Kidney tubule cell (primary cell): ENCODE measurements around the gene BPIFA3.
A peak's percentile ranks its signal among the peaks of the same experiment; 100 is the strongest.

ENCODE experiments used
- DNase-seq: peaks from one replicate; pipeline ENCODE4 v3.0.0-alpha.2; 2018; ENCODE audit warnings: low spot score

The BPIFA3 gene

DNA sequence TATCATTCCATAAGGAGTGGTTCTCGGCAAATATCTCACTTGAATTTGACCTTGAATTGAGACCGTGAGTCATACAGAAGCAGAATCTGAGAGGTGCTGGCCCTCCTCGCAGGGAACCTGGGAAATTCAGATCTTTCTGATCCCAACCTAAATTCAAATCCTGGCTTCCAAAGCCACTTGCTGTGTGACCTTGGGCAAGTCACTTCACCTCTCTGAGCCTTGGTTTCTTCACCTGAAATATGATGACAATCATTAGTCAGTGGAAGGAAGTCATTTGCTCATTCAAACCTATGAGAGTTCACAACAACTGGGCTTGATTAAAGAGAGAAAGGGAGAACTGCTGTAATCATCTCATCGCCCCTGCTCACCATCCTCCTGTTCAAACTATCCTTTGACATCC is 7.2 kb downstream of the BPIFA3 start:
- no peak for DNase-seq

DNA sequence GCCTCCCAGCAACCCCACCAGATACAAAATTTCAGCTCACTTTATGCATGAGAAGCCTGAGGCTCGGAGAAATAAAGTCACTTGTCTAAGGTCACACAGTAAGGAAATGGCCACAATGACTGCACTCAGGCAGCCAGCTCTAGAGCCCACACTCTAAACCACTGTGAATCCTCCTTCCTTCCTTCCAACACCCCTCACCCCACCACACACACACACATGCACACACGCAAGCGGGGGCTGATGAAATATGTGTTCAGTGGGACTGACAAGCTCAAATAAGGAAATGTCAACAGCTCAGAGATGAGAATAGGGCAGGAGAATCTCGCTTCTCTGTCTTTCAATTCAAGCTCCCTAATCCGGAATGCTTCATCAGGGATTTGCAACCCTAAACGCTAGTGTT is 12.7 kb downstream of the BPIFA3 start:
- no peak for DNase-seq

DNA sequence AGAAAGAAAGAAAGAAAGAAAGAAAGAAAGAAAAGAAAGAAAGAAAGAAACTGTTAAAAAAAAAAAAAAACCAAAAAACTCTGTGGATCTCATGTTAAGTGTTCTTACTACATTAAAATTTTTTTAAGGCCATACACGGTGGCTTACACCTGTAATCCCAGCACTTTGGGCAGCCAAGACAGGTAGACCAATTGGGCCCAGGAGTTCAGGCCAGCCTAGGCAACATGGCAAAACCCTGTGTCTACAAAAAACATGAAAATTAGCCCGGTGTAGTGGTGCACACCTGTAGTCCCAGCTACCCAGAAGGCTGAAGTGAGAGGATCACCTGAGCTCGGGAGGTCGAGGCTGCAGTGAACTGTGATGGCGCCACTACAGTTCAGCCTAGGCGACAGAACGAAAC is 14.1 kb downstream of the BPIFA3 start:
- no peak for DNase-seq

DNA sequence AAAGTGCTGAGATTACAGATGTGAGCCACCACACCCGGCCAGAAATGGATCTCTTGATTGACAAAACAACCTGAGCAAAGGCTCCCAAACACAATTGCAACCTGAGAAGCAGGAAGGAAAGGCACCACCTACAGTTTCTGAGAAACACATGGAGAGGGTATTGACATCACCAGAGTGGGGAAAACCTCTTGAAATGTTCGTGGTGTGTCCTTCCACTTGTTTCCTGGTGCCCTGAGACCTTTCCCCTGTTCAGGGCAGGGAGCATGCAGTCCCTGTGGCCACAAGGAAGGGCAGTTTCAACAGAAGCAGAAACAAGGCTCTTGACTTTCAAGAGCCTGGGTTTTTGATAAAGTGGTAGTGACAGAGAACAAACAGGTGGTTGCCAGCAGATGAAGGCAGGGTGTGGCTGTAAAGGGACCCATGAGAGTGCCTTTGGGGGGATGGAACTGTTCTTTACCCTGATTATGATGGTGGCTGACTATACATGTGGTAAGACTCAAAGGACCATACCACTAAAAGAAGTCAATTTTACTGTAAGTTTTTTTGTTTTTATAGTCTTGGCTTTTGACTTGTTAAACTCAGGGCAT is 15.4 kb downstream of the BPIFA3 start:
- DNase-seq = no peak

DNA sequence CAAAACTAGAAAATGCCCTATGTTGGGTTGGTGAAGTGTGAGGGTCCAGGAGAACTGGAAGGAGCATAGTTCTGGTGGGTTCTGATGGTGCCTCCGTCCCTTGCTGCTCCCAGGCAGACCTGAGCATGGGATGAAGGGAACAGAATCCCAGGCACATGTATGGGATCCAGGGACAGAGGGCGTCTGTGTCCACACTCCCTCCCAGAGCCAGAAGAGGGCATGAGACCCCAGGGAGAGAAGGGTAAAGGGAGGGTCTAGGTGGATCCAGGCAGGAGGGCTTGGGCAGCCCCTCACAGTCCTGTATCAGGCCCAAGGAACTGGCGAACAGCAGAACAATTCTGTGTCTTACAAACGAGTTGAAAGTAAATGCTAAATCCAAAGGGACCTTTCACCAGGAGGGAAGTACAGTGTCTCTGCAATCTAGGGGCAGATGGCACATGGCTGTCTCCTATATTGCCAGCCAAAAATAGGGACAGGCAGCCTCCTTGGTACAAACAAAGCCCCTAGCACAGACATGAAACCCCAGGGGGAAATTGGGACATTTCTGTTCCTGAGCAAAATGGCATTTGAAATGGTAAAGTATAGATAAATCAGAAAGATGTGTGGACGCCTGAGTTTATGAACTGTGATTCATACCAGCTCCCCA is 16.1 kb downstream of the BPIFA3 start:
- no peak for DNase-seq

DNA sequence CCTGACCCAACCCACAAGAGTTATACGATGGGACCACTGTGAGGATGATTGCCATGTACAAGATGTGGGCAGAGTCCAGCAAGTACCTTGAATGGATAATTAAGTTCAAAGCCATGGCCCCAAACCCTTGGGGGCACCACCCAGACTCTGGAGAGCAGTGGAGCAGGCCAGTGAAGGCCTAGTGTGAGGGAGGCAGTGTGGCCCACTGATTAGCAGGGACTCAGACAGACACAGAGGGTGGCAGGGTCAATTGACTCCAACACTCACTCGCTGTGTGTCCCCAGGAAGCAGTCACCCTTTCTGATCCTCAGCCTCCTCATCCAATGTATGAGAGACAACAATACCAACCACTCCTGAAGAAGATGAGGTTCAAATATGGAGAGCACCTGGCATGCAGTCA is 16.9 kb downstream of the BPIFA3 start:
- DNase-seq = no peak

DNA sequence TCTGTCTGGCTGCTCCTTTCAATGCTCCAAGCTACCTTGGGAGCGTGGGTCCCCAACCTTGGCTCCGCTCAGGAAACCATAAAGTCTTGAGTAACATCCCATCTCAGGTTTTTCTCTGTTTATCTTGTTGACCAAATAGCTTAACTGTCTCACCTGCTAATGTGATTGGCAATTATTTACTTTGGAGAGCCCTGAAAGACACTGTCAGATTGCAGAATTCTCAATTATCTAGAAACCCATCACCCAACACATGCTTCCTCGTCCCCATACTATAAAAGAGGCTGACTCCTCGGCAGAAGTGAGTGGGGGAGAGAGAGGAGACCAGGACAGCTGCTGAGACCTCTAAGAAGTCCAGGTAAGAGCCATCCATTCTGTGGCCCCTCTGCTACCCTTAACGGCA is 18.5 kb downstream of the BPIFA3 start, which contains the start of gene BPIFA1:
Gene BPIFA1 (plus strand): TSS at position 301 of the 400 bp plus-strand sequence. CDS start 1,716 bp downstream, outside the sequence.
- no peak for DNase-seq

DNA sequence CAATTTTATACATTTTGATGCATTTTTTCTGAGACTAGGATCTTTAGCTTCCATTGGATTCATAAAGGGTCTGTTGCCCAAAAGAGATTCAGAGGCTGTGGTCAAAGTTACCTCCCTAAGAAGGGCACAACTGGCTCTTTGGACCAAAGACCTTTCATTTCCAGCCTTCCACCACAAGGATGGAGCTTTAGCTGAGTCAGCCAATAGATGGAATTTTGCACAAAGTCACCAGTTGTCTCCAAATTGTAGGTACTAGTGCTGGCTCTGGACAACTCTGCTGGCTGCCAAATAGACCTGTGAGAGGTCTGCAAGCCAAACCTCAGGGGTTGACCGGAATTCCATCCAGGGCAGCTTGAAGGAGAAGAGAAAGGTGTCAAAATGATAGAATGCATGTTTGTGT is 19.2 kb downstream of the BPIFA3 start:
- DNase-seq = no peak

DNA sequence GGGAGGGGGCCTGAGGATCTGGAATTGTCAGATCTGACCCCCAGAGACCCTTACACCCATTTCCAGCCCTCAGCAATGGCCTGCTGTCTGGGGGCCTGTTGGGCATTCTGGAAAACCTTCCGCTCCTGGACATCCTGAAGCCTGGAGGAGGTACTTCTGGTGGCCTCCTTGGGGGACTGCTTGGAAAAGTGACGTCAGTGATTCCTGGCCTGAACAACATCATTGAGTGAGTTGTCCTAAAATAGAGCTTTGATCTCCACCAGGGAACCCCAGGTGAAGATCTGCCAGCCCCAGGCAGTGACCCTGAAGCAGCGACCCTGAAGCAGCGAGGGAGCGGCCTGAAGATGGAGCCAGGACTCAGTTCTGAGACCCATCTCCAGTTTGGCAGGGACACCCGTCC is 20.8 kb downstream of the BPIFA3 start:
- DNase-seq = no peak

DNA sequence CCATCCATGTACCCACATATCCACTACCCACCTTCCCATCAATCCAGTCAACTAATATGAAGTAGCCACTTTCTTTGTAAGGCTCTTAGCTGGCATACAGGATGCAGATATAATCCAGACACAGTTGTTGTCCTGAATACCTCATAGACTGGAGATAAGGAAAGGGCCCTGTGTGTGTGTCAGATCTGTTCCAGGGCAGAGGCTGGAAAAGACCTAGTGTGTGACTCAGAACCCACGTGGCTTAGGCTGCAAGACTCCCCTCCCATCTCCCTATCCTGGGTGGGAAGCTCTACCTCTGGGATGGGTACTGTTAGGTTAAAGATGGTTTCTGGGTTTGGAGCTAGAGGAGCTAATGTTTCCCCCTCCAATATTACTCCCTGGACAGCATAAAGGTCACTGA is 22.3 kb downstream of the BPIFA3 start:
- no peak for DNase-seq

DNA sequence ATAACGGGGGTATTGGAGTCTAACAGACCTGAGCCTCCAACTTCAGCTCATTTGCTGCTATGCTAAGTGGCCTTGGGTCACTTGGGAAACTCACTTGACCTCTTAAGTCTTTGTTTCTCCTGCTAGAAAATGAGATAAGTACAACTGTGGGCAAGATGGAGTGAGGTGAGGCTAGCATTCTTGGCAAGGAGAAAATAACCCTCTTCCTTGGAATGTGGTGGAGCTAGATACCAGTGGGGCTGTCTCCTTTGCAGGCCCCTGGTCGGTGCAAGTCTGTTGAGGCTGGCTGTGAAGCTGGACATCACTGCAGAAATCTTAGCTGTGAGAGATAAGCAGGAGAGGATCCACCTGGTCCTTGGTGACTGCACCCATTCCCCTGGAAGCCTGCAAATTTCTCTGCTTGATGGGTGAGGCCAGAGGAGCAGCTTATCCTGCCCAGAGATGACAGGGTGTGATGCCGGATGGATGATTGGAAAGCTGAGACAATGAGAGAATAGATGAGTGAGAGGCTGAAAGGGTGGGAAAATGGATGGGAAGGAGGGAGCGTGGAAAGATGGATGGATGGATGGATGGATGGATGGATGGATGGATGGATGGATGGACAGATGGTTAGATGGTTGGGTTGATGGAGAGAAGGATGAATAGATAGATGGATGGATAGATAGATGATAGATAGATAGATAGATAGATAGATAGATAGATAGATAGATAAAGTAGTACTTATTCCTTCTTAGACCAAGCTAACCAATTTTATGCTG is 23.0 kb downstream of the BPIFA3 start:
- no peak for DNase-seq

DNA sequence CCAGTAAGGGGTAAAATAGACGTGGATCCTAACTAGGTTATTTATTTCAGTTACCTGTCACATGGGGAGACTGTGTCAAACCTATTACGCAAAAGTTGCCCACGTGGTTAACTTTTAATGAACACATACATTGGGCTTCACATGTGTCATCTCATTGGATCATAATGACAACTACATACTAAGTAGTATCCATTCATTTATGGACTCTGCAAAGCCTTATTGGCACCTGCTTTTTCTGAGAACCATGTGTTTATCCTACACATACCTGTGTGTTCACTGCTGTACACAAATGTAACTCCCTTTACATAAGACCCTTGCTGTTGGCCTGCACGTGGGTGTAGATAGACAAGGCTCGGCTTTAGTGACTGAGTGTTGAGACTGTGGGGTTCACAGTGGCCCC is 23.8 kb downstream of the BPIFA3 start:
- no peak for DNase-seq

DNA sequence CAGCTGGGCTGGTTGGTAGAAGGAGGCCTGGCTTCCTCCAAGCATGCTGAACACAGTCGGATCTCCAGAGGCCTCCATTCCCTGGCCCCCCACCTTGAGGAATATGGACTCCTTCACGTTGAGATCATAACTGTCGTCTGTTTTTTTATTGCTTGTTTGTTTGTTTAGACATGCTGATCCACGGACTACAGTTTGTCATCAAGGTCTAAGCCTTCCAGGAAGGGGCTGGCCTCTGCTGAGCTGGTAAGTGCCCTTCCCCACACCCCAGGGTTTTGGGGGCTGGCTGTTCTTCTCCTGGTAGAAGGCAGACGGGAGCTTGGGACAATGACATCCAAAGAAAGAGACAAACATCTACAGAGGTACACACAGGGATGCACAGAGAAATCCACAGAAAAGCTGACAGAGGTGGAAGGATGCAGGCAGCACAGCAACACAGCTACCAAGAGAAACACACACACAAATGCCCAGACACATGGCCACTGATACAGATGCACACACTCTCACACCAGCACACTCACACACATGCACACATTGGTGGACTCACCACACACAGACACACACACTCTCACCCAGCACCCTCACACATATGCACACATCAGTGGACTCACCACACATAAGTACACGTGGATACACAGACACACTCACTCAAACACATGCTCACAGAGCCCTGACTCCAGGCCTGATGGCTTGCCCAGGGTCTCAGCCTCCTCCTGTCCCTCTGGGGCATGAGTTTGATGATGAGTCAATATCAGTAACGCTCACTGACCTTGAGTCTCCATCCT is 25.4 kb downstream of the BPIFA3 start:
- no peak for DNase-seq

DNA sequence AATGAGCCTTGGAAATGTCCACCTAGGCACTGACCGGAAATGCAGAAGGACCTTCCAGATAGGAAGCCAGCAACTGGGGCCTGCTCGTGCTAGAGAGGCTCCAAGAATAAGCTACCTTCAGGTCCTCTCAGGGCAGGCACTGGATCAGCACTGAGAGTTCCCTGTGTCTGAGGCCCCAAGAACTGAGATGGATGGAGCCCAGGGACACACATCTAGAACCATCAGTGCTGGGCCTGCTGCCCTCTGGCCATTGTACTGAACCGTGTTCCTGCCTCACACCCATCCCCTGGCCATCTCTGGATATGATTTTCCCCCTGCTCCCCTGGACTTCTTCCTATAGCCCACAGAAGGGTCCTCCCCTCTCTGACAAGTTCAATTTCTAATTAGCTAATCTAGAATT is 28.9 kb downstream of the BPIFA3 start:
- DNase-seq = no peak

DNA sequence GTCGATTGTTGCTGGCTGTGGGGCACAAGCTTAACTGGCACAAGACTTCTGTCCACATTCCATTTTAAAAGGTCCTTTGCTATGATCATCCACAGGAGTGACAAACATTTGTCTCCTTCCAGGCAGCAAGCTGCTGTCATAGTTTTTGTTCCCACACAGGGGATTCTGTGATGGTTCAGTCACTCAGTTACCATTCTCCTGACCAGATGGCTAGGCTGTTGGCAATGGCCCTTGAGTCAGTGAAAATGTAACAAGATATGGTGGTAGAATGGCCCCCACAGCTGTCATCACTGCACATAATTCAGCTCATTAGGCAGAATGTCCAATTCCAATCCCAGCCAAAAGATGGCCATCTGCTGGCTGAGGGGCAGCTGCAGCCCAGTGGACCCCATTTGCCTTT is 32.3 kb downstream of the BPIFA3 start:
- no peak for DNase-seq

DNA sequence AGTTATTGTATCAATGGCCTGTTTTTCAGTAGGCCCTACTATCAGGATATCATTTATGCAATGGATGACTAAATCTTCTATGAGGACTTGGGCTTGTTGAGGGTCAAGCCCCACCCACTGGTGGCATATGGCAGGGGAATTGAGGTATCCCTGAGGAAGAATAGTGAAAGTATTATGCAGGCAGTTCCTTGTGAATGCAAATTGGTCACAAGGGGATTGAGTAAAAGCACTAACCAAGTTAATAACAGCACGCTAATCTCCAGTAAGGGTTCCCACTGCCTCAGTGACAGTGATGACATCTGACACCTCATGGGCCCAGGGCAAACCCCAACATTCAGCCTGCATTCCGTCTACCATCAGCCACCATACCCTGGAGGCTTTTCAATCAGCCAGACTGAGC is 33.5 kb downstream of the BPIFA3 start:
- DNase-seq = no peak

DNA sequence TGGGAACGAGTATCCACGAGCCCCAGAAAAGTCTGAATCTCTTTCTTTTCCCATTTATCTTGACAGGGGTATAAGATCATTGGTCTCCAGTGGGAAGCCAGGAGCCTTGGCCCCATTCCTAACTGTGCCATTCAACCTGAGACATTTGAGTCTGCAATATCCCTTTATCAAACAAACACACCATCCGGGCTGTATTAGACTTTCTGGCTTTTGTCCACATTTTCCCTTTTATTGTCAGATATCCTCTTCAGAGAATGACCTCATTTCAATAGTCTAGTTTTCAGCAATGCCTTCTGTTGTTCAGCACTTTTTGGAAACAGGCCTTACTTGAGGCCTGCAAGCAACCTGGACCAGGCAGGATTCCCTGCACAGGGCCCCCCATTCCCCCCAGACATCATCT is 34.3 kb downstream of the BPIFA3 start:
- no peak for DNase-seq

DNA sequence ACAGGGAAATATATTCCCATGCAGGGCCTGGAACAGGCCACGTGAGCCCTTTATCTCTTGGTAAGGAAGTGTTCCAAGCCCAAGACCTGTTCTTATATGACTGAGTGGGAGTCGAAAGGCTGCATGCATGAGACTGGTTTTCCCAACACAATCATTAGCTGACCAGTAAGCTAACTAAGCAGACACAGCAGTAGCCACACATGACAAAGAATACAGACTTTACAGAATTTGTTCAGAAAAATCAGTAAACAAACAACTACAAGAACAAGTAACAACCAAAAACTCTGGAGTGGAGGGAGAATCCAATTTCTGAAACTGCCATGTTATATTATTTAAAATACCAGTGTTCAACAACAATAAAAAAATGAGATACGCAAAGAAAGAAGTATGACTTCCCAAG is 35.3 kb downstream of the BPIFA3 start:
- DNase-seq = no peak

DNA sequence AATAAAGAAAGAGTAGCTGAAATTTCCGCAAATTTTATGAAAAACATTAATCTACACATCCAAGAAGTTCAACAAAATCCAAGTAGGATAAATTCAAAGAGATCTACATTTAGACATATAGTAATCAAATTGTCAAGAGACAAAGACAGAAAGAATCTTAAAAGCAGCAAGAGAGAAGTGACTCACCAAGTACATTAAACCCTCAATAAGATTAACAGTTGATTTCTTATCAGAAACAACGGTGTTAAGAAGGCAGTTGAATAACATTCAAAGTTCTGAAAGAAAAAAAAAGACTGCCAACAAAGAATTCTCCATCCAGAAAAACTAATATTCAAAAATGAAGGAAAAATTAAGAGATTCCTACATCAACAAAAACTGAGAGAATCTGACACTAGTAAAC is 37.9 kb downstream of the BPIFA3 start:
- no peak for DNase-seq

DNA sequence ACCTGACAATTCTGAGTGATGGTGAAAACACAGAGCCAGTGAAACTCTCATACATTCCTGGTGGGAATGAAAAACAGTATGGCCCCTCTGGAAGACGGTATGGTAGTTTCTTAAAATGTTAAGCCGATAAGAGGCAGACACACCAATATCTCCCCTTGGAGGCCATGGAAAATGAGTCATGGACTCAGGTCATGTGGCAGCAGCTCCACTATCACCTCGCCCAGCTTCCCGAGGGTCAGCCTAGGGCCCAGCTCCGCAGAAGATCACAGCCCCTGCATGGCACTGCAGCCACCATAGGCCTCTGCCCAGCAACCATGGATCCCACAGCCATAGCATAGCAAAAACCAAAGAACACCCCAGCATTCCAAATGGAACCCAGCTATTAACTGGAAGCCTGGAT is 40.1 kb downstream of the BPIFA3 start:
- DNase-seq = no peak

DNA sequence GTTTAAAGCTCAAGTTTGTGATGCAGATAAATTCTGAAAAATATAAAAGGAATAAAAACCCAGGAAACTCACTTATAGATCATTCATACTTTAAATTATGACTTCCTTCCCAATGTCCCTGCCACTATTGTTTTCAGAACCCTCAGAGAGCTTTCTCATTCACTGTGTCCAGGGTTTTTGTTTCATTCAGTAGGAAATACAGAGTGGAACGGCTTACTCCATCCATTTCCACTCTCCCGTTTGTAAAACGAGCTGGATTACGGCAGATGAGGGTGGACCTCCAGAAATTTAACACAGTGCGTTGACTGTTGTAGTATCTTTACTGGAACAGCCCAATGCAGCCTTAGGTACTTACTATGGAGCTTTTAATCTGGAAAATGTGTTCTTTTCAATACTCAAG is 42.2 kb downstream of the BPIFA3 start:
- no peak for DNase-seq

DNA sequence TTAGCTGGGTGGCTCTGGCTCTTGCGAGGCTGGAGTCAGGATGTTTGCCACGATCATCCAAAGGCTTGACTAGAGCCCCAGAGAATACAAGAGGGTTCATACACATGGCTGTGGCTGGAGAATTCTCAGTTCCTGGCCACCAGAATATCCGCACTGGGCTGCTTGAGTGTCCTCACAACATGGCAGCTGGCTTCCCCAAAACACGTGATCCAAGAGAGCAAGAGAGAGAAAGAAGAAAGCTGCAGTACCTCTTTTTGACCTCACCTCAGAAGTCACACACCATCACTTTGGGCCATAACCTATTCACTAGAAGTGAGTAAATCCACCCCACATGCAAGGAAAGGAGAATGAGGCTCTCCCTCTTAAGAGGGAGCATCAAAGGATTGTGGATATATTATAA is 44.3 kb downstream of the BPIFA3 start:
- DNase-seq = no peak

DNA sequence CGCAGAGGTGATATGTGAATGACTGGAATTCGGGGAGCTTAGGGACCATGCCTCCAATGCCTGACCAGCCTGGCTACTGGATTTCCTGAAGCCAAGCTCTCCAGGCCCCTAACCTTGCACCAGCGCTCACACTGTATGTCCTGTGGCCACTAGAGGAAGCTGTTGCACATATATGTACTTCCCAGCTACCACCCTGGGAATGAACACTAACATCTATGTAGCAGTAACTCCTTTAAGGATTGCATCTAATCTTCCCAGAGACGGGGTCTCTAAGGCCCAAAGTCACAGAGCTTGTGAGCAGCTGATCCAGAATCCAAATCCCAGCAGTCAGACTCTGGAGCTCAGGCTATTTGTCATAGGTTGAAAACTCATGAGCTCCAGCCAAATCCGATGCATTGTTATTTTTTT is 45.5 kb downstream of the BPIFA3 start:
- DNase-seq = peak; percentile 68
